ENCODE data around the gene ITPR3.

The ITPR3 gene

GRCh38 chr6:33700391-33701050, 79.4 kb downstream of the ITPR3 start:
- DNase-seq (ENCODE audit: low read depth): no peak

GRCh38 chr6:33702345-33702977, 81.3 kb downstream of the ITPR3 start:
- no peak for DNase-seq (ENCODE audit: low read depth)

- DNase-seq (ENCODE audit: low read depth): no peak
Measured at GRCh38 chr6:33704215-33705066, 83.3 kb downstream of the ITPR3 start.

GRCh38 chr6:33705268-33705885, 84.3 kb downstream of the ITPR3 start:
- no peak for DNase-seq (ENCODE audit: low read depth)

- no peak for DNase-seq (ENCODE audit: low read depth)
Measured at GRCh38 chr6:33705955-33706725, 85.0 kb downstream of the ITPR3 start.

- DNase-seq (ENCODE audit: low read depth): no peak
Measured at GRCh38 chr6:33707771-33708170, 86.6 kb downstream of the ITPR3 start.

- no peak for DNase-seq (ENCODE audit: low read depth)
Measured at GRCh38 chr6:33708516-33709204, 87.5 kb downstream of the ITPR3 start.

- no peak for DNase-seq (ENCODE audit: low read depth)
Measured at GRCh38 chr6:33709605-33710295, 88.6 kb downstream of the ITPR3 start.

- no peak for DNase-seq (ENCODE audit: low read depth)
Measured at GRCh38 chr6:33710296-33711121, 89.4 kb downstream of the ITPR3 start.

- peak; percentile 65 for DNase-seq (ENCODE audit: low read depth)
Measured at GRCh38 chr6:33711140-33712129, 90.3 kb downstream of the ITPR3 start, which contains the start of gene UQCC2. Gene UQCC2 (minus strand): TSS chr6:33711700. CDS start chr6:33711686, 14 bp downstream.

GRCh38 chr6:33712914-33713313, 91.8 kb downstream of the ITPR3 start:
- DNase-seq (ENCODE audit: low read depth): no peak

GRCh38 chr6:33713786-33714185, 92.7 kb downstream of the ITPR3 start:
- DNase-seq (ENCODE audit: low read depth): no peak

GRCh38 chr6:33714385-33715040, 93.4 kb downstream of the ITPR3 start:
- no peak for DNase-seq (ENCODE audit: low read depth)

GRCh38 chr6:33716379-33716778, 95.3 kb downstream of the ITPR3 start:
- no peak for DNase-seq (ENCODE audit: low read depth)

GRCh38 chr6:33716890-33717632, 95.9 kb downstream of the ITPR3 start:
- DNase-seq (ENCODE audit: low read depth): no peak

GRCh38 chr6:33717934-33718455, 96.9 kb downstream of the ITPR3 start:
- no peak for DNase-seq (ENCODE audit: low read depth)

GRCh38 chr6:33718713-33719112, 97.6 kb downstream of the ITPR3 start:
- DNase-seq (ENCODE audit: low read depth): no peak

Data from non-pigmented ciliary epithelial cell (primary cell).